GM23338 (cell line): Measurements from ENCODE around the gene ZNF716. TPM values are rescaled to one million over a fixed set of nuclear protein-coding genes. Genes with fewer than 3 reads are reported as not detected.

ENCODE experiments used
- ATAC-seq: fragments of 200-7000 bp; cut with Tn5 transposase; 3 replicates; pipeline ENCODE4 v1.9.1; 2020
- DNase-seq: peaks from one replicate; pipeline ENCODE4 v3.0.0-alpha.2; 2015; ENCODE audit warnings: low spot score
- H2AFZ ChIP-seq: fragments of 200-600 bp; sonication (generic); 2 replicates; pipeline ENCODE4 v1.8.0; 2016; ENCODE audit warnings: antibody characterized with exemption, mild to moderate bottlenecking, moderate library complexity
- H3F3A ChIP-seq: fragments of 200-600 bp; sonication (generic); replicated peaks from 2 replicates; pipeline ENCODE4 v1.8.0; 2017; ENCODE audit warnings: antibody characterized with exemption, mixed run types, low read depth
- H3K27ac ChIP-seq: fragments of 200-600 bp; sonication (generic); 2 replicates; pipeline ENCODE4 v1.6.1; 2016; ENCODE audit warnings: low read depth
- H3K27me3 ChIP-seq: fragments of 200-600 bp; sonication (generic); 2 replicates; pipeline ENCODE4 v1.8.0; 2016; ENCODE audit warnings: mild to moderate bottlenecking, mixed run types, moderate library complexity; ENCODE audit not compliant: insufficient read depth
- H3K36me3 ChIP-seq: fragments of 200-600 bp; sonication (generic); 2 replicates; pipeline ENCODE4 v1.8.0; 2016; ENCODE audit warnings: mild to moderate bottlenecking; ENCODE audit not compliant: insufficient read depth
- H3K4me1 ChIP-seq: fragments of 200-600 bp; sonication (generic); 2 replicates; pipeline ENCODE4 v1.8.0; 2016; ENCODE audit warnings: mild to moderate bottlenecking, moderate library complexity; ENCODE audit not compliant: insufficient read depth
- H3K4me2 ChIP-seq: fragments of 200-600 bp; sonication (generic); 2 replicates; pipeline ENCODE4 v1.7.1; 2017; ENCODE audit warnings: mixed run types
- H3K4me3 ChIP-seq: fragments of 200-600 bp; sonication (generic); 2 replicates; pipeline ENCODE4 v1.6.1; 2016; ENCODE audit warnings: mixed run types
- H3K79me2 ChIP-seq: fragments of 200-600 bp; sonication (generic); replicated peaks from 2 replicates; pipeline ENCODE4 v1.8.0; 2017; ENCODE audit warnings: mild to moderate bottlenecking; ENCODE audit not compliant: insufficient read depth
- H3K9me2 ChIP-seq: fragments of 200-600 bp; sonication (generic); 2 replicates; pipeline ENCODE4 v1.8.0; 2017; ENCODE audit not compliant: insufficient read depth
- H4K20me1 ChIP-seq: fragments of 200-600 bp; sonication (generic); replicated peaks from 2 replicates; pipeline ENCODE4 v1.8.0; 2017; ENCODE audit warnings: mild to moderate bottlenecking; ENCODE audit not compliant: insufficient read depth
- H3K27ac Mint-ChIP-seq: 2 replicates; pipeline ENCODE4 v1.8.0; 2020; ENCODE audit warnings: inconsistent platforms, mild to moderate bottlenecking, moderate library complexity, mixed read lengths
- H3K27me3 Mint-ChIP-seq: 3 replicates; pipeline ENCODE4 v1.8.0; 2022; ENCODE audit warnings: low read depth, mild to moderate bottlenecking, moderate library complexity, mixed read lengths, inconsistent platforms; ENCODE audit not compliant: insufficient read depth, poor library complexity
- H3K36me3 Mint-ChIP-seq: 3 replicates; pipeline ENCODE4 v1.8.0; 2021; ENCODE audit warnings: low read depth, mild to moderate bottlenecking, inconsistent platforms, moderate library complexity, mixed read lengths
- H3K4me1 Mint-ChIP-seq: 3 replicates; pipeline ENCODE4 v1.8.0; 2020; ENCODE audit warnings: mild to moderate bottlenecking, inconsistent platforms, mixed read lengths
- H3K4me3 Mint-ChIP-seq: 3 replicates; pipeline ENCODE4 v1.8.0; 2021; ENCODE audit warnings: moderate library complexity, mild to moderate bottlenecking, inconsistent platforms, mixed read lengths
- H3K9me3 Mint-ChIP-seq: 3 replicates; pipeline ENCODE4 v1.8.0; 2020; ENCODE audit warnings: moderate library complexity, mild to moderate bottlenecking, inconsistent platforms, mixed read lengths
- CREB1 ChIP-seq: fragments of 250-450 bp; sonication (Bioruptor Pico); IDR thresholded peaks from 2 replicates; pipeline ENCODE4 v1.5.0; 2020; ENCODE audit warnings: low read depth, mild to moderate bottlenecking, moderate library complexity
- EZH2 ChIP-seq: fragments of 200-600 bp; sonication (generic); IDR thresholded peaks from one replicate; pipeline ENCODE4 v1.8.0; 2017; ENCODE audit warnings: antibody characterized with exemption, mild to moderate bottlenecking, low read depth; ENCODE audit not compliant: unreplicated experiment
- EZH2phosphoT487 ChIP-seq: fragments of 200-600 bp; sonication (generic); IDR thresholded peaks from one replicate; pipeline ENCODE4 v1.8.1; 2018; ENCODE audit warnings: antibody characterized with exemption; ENCODE audit not compliant: unreplicated experiment
- JUNB ChIP-seq: IDR thresholded peaks from one replicate; pipeline ENCODE4 v1.6.1; 2016; ENCODE audit warnings: antibody characterized with exemption; ENCODE audit not compliant: unreplicated experiment
- NANOG ChIP-seq: IDR thresholded peaks from 2 replicates; pipeline ENCODE4 v1.6.1; 2016; ENCODE audit warnings: antibody characterized with exemption, borderline replicate concordance
- POLR2AphosphoS5 ChIP-seq: IDR thresholded peaks from 2 replicates; pipeline ENCODE4 v1.6.1; 2016; ENCODE audit warnings: antibody characterized with exemption, low read depth
- STAT1 ChIP-seq: IDR thresholded peaks from one replicate; pipeline ENCODE4 v1.6.1; 2016; ENCODE audit warnings: antibody characterized with exemption; ENCODE audit not compliant: unreplicated experiment
- ZNF114 ChIP-seq: fragments of 250-450 bp; sonication (Bioruptor Pico); IDR thresholded peaks from 2 replicates; pipeline ENCODE4 v1.5.0; 2020; ENCODE audit warnings: mild to moderate bottlenecking, moderate library complexity
- ZNF331 ChIP-seq: fragments of 250-450 bp; sonication (Bioruptor Pico); IDR thresholded peaks from 2 replicates; pipeline ENCODE4 v1.5.0; 2020; ENCODE audit warnings: low read depth, mild to moderate bottlenecking, moderate library complexity
- polyA plus RNA-seq: library from polyadenylated mRNA; unstranded; fragments of >200 nt; fragmentation: Nextera tagmentation; extraction: Ambion mirVana; gene quantifications from 2 replicates; pipeline ENCODE4 v1.2.1, GENCODE V29; 2016
- total RNA-seq: library from RNA; depleted of rRNA; stranded (reverse); fragments of >200 nt; shearing (Covaris generic); gene quantifications from 2 replicates; pipeline ENCODE4 v1.2.3, GENCODE V29; 2014
- TF ChIP-seq, protein P1 (sequence below), 2 experiments: fragments of 200-600 bp in 1 of 2; sonication (generic) in 1 of 2; conservative IDR thresholded peaks; 2 replicates each; pipeline versions ENCODE4 v1.5.1 to v1.6.1; 2016 to 2017; ENCODE audit warnings: antibody characterized with exemption in 2 of 2, low read depth in 2 of 2, mild to moderate bottlenecking in 2 of 2, moderate library complexity in 1 of 2
- TF ChIP-seq, protein P2 (sequence below): IDR thresholded peaks from one replicate; pipeline ENCODE4 v1.6.1; 2018; ENCODE audit warnings: antibody characterized with exemption; ENCODE audit not compliant: unreplicated experiment
- TF ChIP-seq, protein P3 (sequence below): IDR thresholded peaks from 2 replicates; pipeline ENCODE4 v1.6.1; 2016; ENCODE audit warnings: antibody characterized with exemption
- TF ChIP-seq, protein P4 (sequence below): fragments of 250-450 bp; sonication (Bioruptor Pico); IDR thresholded peaks from 2 replicates; pipeline ENCODE4 v1.5.0; 2020; ENCODE audit warnings: mild to moderate bottlenecking, moderate library complexity

ZNF716 gene
- total and polyA plus RNA-seq, 2 experiments from 2014 or later: not detected

DNA sequence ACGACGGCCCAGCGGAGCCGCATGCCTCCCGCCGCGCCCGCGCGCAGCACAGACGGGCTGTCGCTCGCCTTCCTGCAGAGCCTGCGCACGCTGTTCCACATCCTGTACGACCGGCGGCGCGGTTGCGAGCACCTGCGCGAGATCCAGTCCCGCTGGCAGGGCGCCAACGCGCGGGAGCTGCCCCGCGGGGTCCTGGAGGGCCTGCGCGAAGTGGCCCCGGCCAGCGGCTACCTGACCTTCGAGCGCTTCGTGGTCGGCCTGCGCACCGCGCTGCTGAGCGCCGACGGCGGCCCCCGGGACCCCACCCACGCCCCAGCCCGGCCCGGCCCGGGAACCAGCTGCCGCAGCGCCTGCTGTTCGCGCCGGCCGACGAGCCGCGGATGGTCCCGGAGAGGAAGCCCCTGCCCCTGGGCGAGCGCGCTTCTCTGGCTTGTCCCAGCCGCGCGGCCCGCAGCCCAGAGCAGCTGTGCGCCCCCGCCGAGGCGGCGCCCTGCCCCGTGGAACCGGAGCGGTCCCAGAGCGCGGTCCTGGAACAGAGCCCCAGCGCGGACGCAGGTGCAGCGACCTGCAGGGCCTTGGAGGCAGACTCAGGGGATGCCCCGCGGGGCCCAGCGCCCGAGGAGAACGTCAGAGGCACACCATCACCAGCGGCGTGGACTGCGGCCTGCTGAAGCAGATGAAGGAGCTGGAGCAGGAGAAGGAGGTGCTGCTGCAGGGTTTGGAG lies 25.3 kb upstream of the ZNF716 start:
- H2AFZ ChIP-seq: no peak overlapping the region
- DNase-seq: no peak
- no peak overlapping the region for H3K4me2 ChIP-seq
- H3K79me2 ChIP-seq: no peaks in the 10 kb centered on the region
- no peak for TF ChIP-seq EZH2phosphoT487
- TF ChIP-seq, protein P1, sequence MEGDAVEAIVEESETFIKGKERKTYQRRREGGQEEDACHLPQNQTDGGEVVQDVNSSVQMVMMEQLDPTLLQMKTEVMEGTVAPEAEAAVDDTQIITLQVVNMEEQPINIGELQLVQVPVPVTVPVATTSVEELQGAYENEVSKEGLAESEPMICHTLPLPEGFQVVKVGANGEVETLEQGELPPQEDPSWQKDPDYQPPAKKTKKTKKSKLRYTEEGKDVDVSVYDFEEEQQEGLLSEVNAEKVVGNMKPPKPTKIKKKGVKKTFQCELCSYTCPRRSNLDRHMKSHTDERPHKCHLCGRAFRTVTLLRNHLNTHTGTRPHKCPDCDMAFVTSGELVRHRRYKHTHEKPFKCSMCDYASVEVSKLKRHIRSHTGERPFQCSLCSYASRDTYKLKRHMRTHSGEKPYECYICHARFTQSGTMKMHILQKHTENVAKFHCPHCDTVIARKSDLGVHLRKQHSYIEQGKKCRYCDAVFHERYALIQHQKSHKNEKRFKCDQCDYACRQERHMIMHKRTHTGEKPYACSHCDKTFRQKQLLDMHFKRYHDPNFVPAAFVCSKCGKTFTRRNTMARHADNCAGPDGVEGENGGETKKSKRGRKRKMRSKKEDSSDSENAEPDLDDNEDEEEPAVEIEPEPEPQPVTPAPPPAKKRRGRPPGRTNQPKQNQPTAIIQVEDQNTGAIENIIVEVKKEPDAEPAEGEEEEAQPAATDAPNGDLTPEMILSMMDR (conservative IDR thresholded peaks at IDR 0.05; ENCODE audit: low read depth in 2 of 2): no peak
- TF ChIP-seq, protein P2, sequence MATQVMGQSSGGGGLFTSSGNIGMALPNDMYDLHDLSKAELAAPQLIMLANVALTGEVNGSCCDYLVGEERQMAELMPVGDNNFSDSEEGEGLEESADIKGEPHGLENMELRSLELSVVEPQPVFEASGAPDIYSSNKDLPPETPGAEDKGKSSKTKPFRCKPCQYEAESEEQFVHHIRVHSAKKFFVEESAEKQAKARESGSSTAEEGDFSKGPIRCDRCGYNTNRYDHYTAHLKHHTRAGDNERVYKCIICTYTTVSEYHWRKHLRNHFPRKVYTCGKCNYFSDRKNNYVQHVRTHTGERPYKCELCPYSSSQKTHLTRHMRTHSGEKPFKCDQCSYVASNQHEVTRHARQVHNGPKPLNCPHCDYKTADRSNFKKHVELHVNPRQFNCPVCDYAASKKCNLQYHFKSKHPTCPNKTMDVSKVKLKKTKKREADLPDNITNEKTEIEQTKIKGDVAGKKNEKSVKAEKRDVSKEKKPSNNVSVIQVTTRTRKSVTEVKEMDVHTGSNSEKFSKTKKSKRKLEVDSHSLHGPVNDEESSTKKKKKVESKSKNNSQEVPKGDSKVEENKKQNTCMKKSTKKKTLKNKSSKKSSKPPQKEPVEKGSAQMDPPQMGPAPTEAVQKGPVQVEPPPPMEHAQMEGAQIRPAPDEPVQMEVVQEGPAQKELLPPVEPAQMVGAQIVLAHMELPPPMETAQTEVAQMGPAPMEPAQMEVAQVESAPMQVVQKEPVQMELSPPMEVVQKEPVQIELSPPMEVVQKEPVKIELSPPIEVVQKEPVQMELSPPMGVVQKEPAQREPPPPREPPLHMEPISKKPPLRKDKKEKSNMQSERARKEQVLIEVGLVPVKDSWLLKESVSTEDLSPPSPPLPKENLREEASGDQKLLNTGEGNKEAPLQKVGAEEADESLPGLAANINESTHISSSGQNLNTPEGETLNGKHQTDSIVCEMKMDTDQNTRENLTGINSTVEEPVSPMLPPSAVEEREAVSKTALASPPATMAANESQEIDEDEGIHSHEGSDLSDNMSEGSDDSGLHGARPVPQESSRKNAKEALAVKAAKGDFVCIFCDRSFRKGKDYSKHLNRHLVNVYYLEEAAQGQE: no peak
- TF ChIP-seq STAT1: no peak
- no peak for TF ChIP-seq JUNB
- TF ChIP-seq NANOG: no peak
- no peak for TF ChIP-seq ZNF114 (CRISPR knock-in tag)
- TF ChIP-seq ZNF331 (CRISPR knock-in tag): no peak
- TF ChIP-seq, protein P3, sequence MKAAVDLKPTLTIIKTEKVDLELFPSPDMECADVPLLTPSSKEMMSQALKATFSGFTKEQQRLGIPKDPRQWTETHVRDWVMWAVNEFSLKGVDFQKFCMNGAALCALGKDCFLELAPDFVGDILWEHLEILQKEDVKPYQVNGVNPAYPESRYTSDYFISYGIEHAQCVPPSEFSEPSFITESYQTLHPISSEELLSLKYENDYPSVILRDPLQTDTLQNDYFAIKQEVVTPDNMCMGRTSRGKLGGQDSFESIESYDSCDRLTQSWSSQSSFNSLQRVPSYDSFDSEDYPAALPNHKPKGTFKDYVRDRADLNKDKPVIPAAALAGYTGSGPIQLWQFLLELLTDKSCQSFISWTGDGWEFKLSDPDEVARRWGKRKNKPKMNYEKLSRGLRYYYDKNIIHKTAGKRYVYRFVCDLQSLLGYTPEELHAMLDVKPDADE: no peak
- TF ChIP-seq EZH2: no peak
- TF ChIP-seq POLR2AphosphoS5: no peak
- TF ChIP-seq, protein P4, sequence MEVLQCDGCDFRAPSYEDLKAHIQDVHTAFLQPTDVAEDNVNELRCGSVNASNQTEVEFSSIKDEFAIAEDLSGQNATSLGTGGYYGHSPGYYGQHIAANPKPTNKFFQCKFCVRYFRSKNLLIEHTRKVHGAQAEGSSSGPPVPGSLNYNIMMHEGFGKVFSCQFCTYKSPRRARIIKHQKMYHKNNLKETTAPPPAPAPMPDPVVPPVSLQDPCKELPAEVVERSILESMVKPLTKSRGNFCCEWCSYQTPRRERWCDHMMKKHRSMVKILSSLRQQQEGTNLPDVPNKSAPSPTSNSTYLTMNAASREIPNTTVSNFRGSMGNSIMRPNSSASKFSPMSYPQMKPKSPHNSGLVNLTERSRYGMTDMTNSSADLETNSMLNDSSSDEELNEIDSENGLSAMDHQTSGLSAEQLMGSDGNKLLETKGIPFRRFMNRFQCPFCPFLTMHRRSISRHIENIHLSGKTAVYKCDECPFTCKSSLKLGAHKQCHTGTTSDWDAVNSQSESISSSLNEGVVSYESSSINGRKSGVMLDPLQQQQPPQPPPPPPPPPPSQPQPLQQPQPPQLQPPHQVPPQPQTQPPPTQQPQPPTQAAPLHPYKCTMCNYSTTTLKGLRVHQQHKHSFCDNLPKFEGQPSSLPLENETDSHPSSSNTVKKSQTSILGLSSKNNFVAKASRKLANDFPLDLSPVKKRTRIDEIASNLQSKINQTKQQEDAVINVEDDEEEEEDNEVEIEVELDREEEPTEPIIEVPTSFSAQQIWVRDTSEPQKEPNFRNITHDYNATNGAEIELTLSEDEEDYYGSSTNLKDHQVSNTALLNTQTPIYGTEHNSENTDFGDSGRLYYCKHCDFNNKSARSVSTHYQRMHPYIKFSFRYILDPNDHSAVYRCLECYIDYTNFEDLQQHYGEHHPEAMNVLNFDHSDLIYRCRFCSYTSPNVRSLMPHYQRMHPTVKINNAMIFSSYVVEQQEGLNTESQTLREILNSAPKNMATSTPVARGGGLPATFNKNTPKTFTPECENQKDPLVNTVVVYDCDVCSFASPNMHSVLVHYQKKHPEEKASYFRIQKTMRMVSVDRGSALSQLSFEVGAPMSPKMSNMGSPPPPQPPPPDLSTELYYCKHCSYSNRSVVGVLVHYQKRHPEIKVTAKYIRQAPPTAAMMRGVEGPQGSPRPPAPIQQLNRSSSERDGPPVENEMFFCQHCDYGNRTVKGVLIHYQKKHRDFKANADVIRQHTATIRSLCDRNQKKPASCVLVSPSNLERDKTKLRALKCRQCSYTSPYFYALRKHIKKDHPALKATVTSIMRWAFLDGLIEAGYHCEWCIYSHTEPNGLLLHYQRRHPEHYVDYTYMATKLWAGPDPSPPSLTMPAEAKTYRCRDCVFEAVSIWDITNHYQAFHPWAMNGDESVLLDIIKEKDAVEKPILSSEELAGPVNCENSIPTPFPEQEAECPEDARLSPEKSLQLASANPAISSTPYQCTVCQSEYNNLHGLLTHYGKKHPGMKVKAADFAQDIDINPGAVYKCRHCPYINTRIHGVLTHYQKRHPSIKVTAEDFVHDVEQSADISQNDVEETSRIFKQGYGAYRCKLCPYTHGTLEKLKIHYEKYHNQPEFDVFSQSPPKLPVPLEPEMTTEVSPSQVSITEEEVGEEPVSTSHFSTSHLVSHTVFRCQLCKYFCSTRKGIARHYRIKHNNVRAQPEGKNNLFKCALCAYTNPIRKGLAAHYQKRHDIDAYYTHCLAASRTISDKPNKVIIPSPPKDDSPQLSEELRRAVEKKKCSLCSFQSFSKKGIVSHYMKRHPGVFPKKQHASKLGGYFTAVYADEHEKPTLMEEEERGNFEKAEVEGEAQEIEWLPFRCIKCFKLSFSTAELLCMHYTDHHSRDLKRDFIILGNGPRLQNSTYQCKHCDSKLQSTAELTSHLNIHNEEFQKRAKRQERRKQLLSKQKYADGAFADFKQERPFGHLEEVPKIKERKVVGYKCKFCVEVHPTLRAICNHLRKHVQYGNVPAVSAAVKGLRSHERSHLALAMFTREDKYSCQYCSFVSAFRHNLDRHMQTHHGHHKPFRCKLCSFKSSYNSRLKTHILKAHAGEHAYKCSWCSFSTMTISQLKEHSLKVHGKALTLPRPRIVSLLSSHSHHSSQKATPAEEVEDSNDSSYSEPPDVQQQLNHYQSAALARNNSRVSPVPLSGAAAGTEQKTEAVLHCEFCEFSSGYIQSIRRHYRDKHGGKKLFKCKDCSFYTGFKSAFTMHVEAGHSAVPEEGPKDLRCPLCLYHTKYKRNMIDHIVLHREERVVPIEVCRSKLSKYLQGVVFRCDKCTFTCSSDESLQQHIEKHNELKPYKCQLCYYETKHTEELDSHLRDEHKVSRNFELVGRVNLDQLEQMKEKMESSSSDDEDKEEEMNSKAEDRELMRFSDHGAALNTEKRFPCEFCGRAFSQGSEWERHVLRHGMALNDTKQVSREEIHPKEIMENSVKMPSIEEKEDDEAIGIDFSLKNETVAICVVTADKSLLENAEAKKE (CRISPR knock-in tag): no peak
- TF ChIP-seq CREB1: no peak
- Mint-ChIP-seq H3K4me1 (no peaks in the 10 kb centered on the region), H3K9me3 (peaks cover 83% of the 10 kb centered on the region), H3K27me3 (peaks cover 2% of the 10 kb centered on the region), H3K4me3 (no peak overlapping the region), H3K27ac (no peak overlapping the region), H3K36me3 (peaks cover 30% of the 10 kb centered on the region)
- no peak overlapping the region for H3K27ac ChIP-seq
- no peaks in the 10 kb centered on the region; the same call in 1 of the 2 replicates for H3K36me3 ChIP-seq
- H3K27me3 ChIP-seq: no peaks in the 10 kb centered on the region
- H4K20me1 ChIP-seq: no peaks in the 10 kb centered on the region
- H3K9me2 ChIP-seq: no peaks in the 10 kb centered on the region
- no peak overlapping the region for H3K4me3 ChIP-seq
- no peaks in the 10 kb centered on the region for H3F3A ChIP-seq
- no peak for ATAC-seq
- no peaks in the 10 kb centered on the region for H3K4me1 ChIP-seq
